H9 (cell line): ENCODE data around the gene CDK12. TPM values are rescaled to one million over a fixed set of nuclear protein-coding genes. Genes with fewer than 3 reads are reported as not detected.

Experiments used
- DNase-seq: peaks from one replicate; pipeline ENCODE4 v3.0.0-alpha.2; 2017
- H2AFZ ChIP-seq: one replicate; pipeline ENCODE4 v1.6.1; 2013; ENCODE audit warnings: mild to moderate bottlenecking, low read length, control low read depth, moderate library complexity
- H2AK5ac ChIP-seq: 2 replicates; pipeline ENCODE4 v1.6.1; 2013; ENCODE audit warnings: low read length, control low read depth, mixed read lengths; ENCODE audit not compliant: insufficient read length
- H2BK120ac ChIP-seq: one replicate; pipeline ENCODE4 v1.6.1; 2013; ENCODE audit warnings: low read depth, mild to moderate bottlenecking, low read length, control low read depth, inconsistent platforms; ENCODE audit not compliant: poor library complexity, severe bottlenecking
- H2BK12ac ChIP-seq: 2 replicates; pipeline ENCODE4 v1.6.1; 2013; ENCODE audit warnings: low read length, control low read depth, mixed read lengths, low read depth; ENCODE audit not compliant: insufficient read length
- H2BK15ac ChIP-seq: 2 replicates; pipeline ENCODE4 v1.6.1; 2013; ENCODE audit warnings: low read depth, low read length, control low read depth
- H2BK20ac ChIP-seq: one replicate; pipeline ENCODE4 v1.6.1; 2013; ENCODE audit warnings: low read depth, mild to moderate bottlenecking, low read length, control low read depth, inconsistent platforms; ENCODE audit not compliant: poor library complexity, severe bottlenecking
- H2BK5ac ChIP-seq: 2 replicates; pipeline ENCODE4 v1.6.1; 2013; ENCODE audit warnings: low read length, control low read depth, mixed read lengths; ENCODE audit not compliant: insufficient read length
- H3K14ac ChIP-seq: 2 replicates; pipeline ENCODE4 v1.6.1; 2013; ENCODE audit warnings: low read length, control low read depth; ENCODE audit not compliant: insufficient read depth
- H3K18ac ChIP-seq: 2 replicates; pipeline ENCODE4 v1.6.1; 2013; ENCODE audit warnings: low read depth, mild to moderate bottlenecking, mixed read lengths, low read length, control low read depth; ENCODE audit not compliant: insufficient read length
- H3K23ac ChIP-seq: 2 replicates; pipeline ENCODE4 v1.6.1; 2013; ENCODE audit warnings: low read length, control low read depth, mixed read lengths, low read depth; ENCODE audit not compliant: insufficient read length
- H3K23me2 ChIP-seq: 2 replicates; pipeline ENCODE4 v1.6.1; 2013; ENCODE audit warnings: low read depth, mild to moderate bottlenecking, mixed read lengths, low read length, control low read depth; ENCODE audit not compliant: insufficient read length, poor library complexity, severe bottlenecking
- H3K27ac ChIP-seq: 2 replicates; pipeline ENCODE4 v1.5.1; 2013; ENCODE audit warnings: low read length, control low read depth, mixed read lengths, low read depth; ENCODE audit not compliant: insufficient read length
- H3K27me3 ChIP-seq: 2 replicates; pipeline ENCODE4 v1.6.1; 2013; ENCODE audit warnings: low read length, control low read depth, inconsistent platforms; ENCODE audit not compliant: insufficient read depth
- H3K4ac ChIP-seq: 2 replicates; pipeline ENCODE4 v1.6.1; 2013; ENCODE audit warnings: low read depth, mild to moderate bottlenecking, control low read depth, inconsistent platforms, low read length, moderate library complexity
- H3K4me1 ChIP-seq: 2 replicates; pipeline ENCODE4 v1.6.1; 2013; ENCODE audit warnings: low read length, control low read depth, inconsistent platforms; ENCODE audit not compliant: insufficient read depth
- H3K4me2 ChIP-seq: 2 replicates; pipeline ENCODE4 v1.6.1; 2013; ENCODE audit warnings: low read length, control low read depth, mixed read lengths; ENCODE audit not compliant: insufficient read length, insufficient read depth
- H3K56ac ChIP-seq: 2 replicates; pipeline ENCODE4 v1.6.1; 2013; ENCODE audit warnings: low read depth, mild to moderate bottlenecking, mixed read lengths, low read length, control low read depth; ENCODE audit not compliant: insufficient read length
- H3K79me1 ChIP-seq: 2 replicates; pipeline ENCODE4 v1.6.1; 2013; ENCODE audit warnings: low read depth, mild to moderate bottlenecking, moderate library complexity, low read length, control low read depth, inconsistent platforms; ENCODE audit not compliant: insufficient read depth, poor library complexity, severe bottlenecking
- H3K79me2 ChIP-seq: 2 replicates; pipeline ENCODE4 v1.6.1; 2013; ENCODE audit warnings: low read length, control low read depth, inconsistent platforms; ENCODE audit not compliant: insufficient read depth
- H3K9ac ChIP-seq: 2 replicates; pipeline ENCODE4 v1.6.1; 2013; ENCODE audit warnings: low read length, control low read depth, mixed read lengths; ENCODE audit not compliant: insufficient read length; ENCODE audit errors: extremely low read depth
- H3K9me3 ChIP-seq: one replicate; pipeline ENCODE4 v1.6.1; 2013; ENCODE audit warnings: low read depth, low read length, inconsistent platforms; ENCODE audit not compliant: control insufficient read depth
- H3T11ph ChIP-seq: one replicate; pipeline ENCODE4 v1.6.1; 2013; ENCODE audit warnings: mild to moderate bottlenecking, low read length, control low read depth, inconsistent platforms
- H4K20me1 ChIP-seq: one replicate; pipeline ENCODE4 v1.6.1; 2013; ENCODE audit not compliant: control insufficient read depth, insufficient read length, insufficient read depth
- H4K5ac ChIP-seq: 2 replicates; pipeline ENCODE4 v1.6.1; 2013; ENCODE audit warnings: low read depth, mild to moderate bottlenecking, mixed read lengths, low read length, control low read depth; ENCODE audit not compliant: insufficient read length
- H4K8ac ChIP-seq: replicated peaks from 2 replicates; pipeline ENCODE4 v1.6.1; 2013; ENCODE audit warnings: low read length, control low read depth, mixed read lengths, low read depth; ENCODE audit not compliant: insufficient read length
- H4K91ac ChIP-seq: 2 replicates; pipeline ENCODE4 v1.6.1; 2013; ENCODE audit warnings: low read depth, mild to moderate bottlenecking, moderate library complexity, mixed read lengths, low read length, control low read depth; ENCODE audit not compliant: insufficient read length
- H3K27ac Mint-ChIP-seq, 3 experiments: 2 replicates in 2 of 3; 3 replicates in 1 of 3; pipeline ENCODE4 v1.8.0; 2020 to 2021; ENCODE audit warnings: mixed read lengths in 3 of 3, mild to moderate bottlenecking in 1 of 3, moderate library complexity in 1 of 3
- H3K27me3 Mint-ChIP-seq: 2 replicates; pipeline ENCODE4 v1.8.0; 2021; ENCODE audit warnings: low read depth, mild to moderate bottlenecking, moderate library complexity, mixed read lengths
- H3K36me3 Mint-ChIP-seq, 3 experiments: 2 replicates in 2 of 3; 3 replicates in 1 of 3; pipeline ENCODE4 v1.8.0; 2020 to 2021; ENCODE audit warnings: low read depth in 3 of 3, mixed read lengths in 3 of 3; ENCODE audit not compliant: insufficient read depth in 1 of 3
- H3K4me1 Mint-ChIP-seq, 2 experiments: 2 replicates each; pipeline ENCODE4 v1.8.0; 2020; ENCODE audit warnings: mixed read lengths in 2 of 2
- H3K4me3 Mint-ChIP-seq, 2 experiments: 2 replicates in 1 of 2; 3 replicates in 1 of 2; pipeline ENCODE4 v1.8.0; 2020 to 2021; ENCODE audit warnings: mild to moderate bottlenecking in 2 of 2, mixed read lengths in 2 of 2, moderate library complexity in 1 of 2
- H3K9me3 Mint-ChIP-seq, 2 experiments: 2 replicates in 1 of 2; 3 replicates in 1 of 2; pipeline ENCODE4 v1.8.0; 2020; ENCODE audit warnings: mild to moderate bottlenecking in 2 of 2, mixed read lengths in 2 of 2, moderate library complexity in 1 of 2
- CTCF ChIP-seq: fragments of 200-600 bp; sonication (generic); conservative IDR thresholded peaks from 3 replicates; pipeline ENCODE4 v1.8.0; 2021; ENCODE audit warnings: antibody characterized with exemption, mild to moderate bottlenecking
- WGBS: extraction: QIAGEN DNeasy Blood & Tissue Kit; methylation state at CpG from one replicate; pipeline ENCODE4 v1.1.7; 2013; ENCODE audit warnings: missing lambda C conversion rate, low lambda C conversion rate, mixed read lengths; ENCODE audit not compliant: insufficient read length; ENCODE audit errors: extremely low coverage; 5-methylcytosine and 5-hydroxymethylcytosine counted together
- long read RNA-seq: library from polyadenylated mRNA; unstranded; transcript quantifications from one replicate; pipeline ENCODE4 v2.0.0, GENCODE V29; 2020
- total RNA-seq: library from RNA; stranded (reverse); gene quantifications from 2 replicates; pipeline ENCODE4 v1.2.1, GENCODE V29; 2021

Gene CDK12
- total RNA-seq = 87.6 and 87.9 TPM in 2 replicates
- long read RNA-seq, transcript CDK12-208 (1 exons, 1,963 nt) = major isoform, 13 of 68 reads
- long read RNA-seq, partial matches to known transcripts = 21 of 68 reads
- long read RNA-seq, other reads (novel, unspliced or antisense) = 34 of 68 reads

GRCh38 chr17:39461113-39461925, at the start of gene CDK12:
CDK12 (plus strand) TSS chr17:39461486; CDS start chr17:39462072, 586 bp downstream.
- no peak within 1 kb of the TSS for H3K23ac ChIP-seq
- H4K8ac ChIP-seq = no peak within 1 kb of the TSS
- H2AFZ ChIP-seq = no peak within 1 kb of the TSS
- peak within 1 kb of the TSS; percentile 99 for H3K18ac ChIP-seq
- no peak within 1 kb of the TSS for H3K4ac ChIP-seq
- no peaks in the 10 kb centered on the region for H3K9me3 ChIP-seq
- H2BK5ac ChIP-seq = peak within 1 kb of the TSS; percentile 47
- H3K27me3 ChIP-seq = no peaks in the 10 kb centered on the region
- H3K79me1 ChIP-seq = peaks cover 2% of the 10 kb centered on the region
- H2BK120ac ChIP-seq = no peak within 1 kb of the TSS
- H3K4me2 ChIP-seq = peak within 1 kb of the TSS; percentile 94
- H2BK15ac ChIP-seq = no peak within 1 kb of the TSS
- Mint-ChIP-seq H3K36me3 (peaks cover 0 to 17% (median 15%) of the 10 kb centered on the region in 3 experiments; a peak in 4 of 7 replicates), H3K9me3 (peaks cover 0 to 3% of the 10 kb centered on the region in 2 experiments; a peak in 1 of 5 replicates), H3K27me3 (no peaks in the 10 kb centered on the region; the same call in 1 of the 2 replicates), H3K4me1 (peaks cover 14 to 23% of the 10 kb centered on the region in 2 experiments), H3K27ac (peak within 1 kb of the TSS; percentile 98 to 99 (median 98)), H3K4me3 (peak within 1 kb of the TSS; percentile 85 to 96)
- H3K14ac ChIP-seq = peak within 1 kb of the TSS; percentile 99
- no peak for TF ChIP-seq CTCF
- DNase-seq = peak; percentile 99
- no peak within 1 kb of the TSS for H4K91ac ChIP-seq
- no peak within 1 kb of the TSS for H2BK12ac ChIP-seq
- peaks cover 2% of the 10 kb centered on the region for H4K20me1 ChIP-seq
- H3K27ac ChIP-seq = peak within 1 kb of the TSS; percentile 77
- peaks cover 27% of the 10 kb centered on the region; the same call in 1 of the 2 replicates for H3K79me2 ChIP-seq
- no peaks in the 10 kb centered on the region; the same call in 1 of the 2 replicates for H3K4me1 ChIP-seq
- WGBS = no CpG with 5 or more reads among the region's 51 CpGs
- no peak within 1 kb of the TSS for H2BK20ac ChIP-seq
- no peak within 1 kb of the TSS for H3T11ph ChIP-seq
- H2AK5ac ChIP-seq = no peak within 1 kb of the TSS
- H3K23me2 ChIP-seq = peaks cover 13% of the 10 kb centered on the region
- H3K56ac ChIP-seq = peak within 1 kb of the TSS; percentile 76
- peak within 1 kb of the TSS; percentile 65 for H4K5ac ChIP-seq
- H3K9ac ChIP-seq = peak within 1 kb of the TSS; percentile 99
